ENCODE data around the gene SPOCK1. TPM values are rescaled to one million over a fixed set of nuclear protein-coding genes. Genes with fewer than 3 reads are reported as not detected.

SPOCK1 gene
- total RNA-seq, 4 donors from 2014 or later, result 1.1 to 6.4 (median 4.2) TPM; not detected in 1

DNA sequence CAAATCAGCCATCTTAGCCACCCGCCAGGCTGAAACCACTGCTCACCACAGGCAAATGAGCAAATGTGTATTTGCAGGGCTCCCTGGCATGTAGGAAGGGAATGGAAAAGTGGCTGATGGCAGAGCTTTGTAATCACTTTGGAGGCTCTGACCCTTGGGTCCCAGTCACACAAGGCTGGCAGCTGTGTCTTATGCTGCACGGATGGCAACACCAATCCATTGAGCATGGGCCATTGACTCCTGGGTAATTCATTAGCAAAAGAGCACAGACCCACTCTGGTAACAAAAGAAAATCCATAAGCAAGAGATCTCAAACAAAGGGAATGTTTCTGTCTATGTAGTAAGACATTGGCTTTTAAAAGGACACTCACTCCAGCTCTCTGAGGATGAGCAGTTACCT lies 57.6 kb downstream of the SPOCK1 start:
- no peak for TF ChIP-seq POLR2A (IDR thresholded peaks at IDR 0.05)
- TF ChIP-seq, protein P1, sequence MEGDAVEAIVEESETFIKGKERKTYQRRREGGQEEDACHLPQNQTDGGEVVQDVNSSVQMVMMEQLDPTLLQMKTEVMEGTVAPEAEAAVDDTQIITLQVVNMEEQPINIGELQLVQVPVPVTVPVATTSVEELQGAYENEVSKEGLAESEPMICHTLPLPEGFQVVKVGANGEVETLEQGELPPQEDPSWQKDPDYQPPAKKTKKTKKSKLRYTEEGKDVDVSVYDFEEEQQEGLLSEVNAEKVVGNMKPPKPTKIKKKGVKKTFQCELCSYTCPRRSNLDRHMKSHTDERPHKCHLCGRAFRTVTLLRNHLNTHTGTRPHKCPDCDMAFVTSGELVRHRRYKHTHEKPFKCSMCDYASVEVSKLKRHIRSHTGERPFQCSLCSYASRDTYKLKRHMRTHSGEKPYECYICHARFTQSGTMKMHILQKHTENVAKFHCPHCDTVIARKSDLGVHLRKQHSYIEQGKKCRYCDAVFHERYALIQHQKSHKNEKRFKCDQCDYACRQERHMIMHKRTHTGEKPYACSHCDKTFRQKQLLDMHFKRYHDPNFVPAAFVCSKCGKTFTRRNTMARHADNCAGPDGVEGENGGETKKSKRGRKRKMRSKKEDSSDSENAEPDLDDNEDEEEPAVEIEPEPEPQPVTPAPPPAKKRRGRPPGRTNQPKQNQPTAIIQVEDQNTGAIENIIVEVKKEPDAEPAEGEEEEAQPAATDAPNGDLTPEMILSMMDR (IDR thresholded peaks at IDR 0.05), result no peak
- H3K27ac ChIP-seq, result no peak overlapping the region
- DNase-seq, result no peak
- H3K27me3 ChIP-seq, result no peaks in the 10 kb centered on the region
- no peaks in the 10 kb centered on the region for H3K36me3 ChIP-seq
- no peaks in the 10 kb centered on the region for H3K9me3 ChIP-seq
- no peak overlapping the region for H3K4me3 ChIP-seq
- H3K4me1 ChIP-seq, result no peaks in the 10 kb centered on the region

- no peaks in the 10 kb centered on the region for H3K4me1 ChIP-seq
- no peak overlapping the region for H3K4me3 ChIP-seq
- no peak for TF ChIP-seq POLR2A (IDR thresholded peaks at IDR 0.05)
- TF ChIP-seq, protein P1 (IDR thresholded peaks at IDR 0.05), result no peak
- no peaks in the 10 kb centered on the region for H3K9me3 ChIP-seq
- no peaks in the 10 kb centered on the region for H3K36me3 ChIP-seq
- H3K27me3 ChIP-seq, result no peaks in the 10 kb centered on the region
- no peak overlapping the region for H3K27ac ChIP-seq
- no peak for DNase-seq
These were observed 58.3 kb downstream of the SPOCK1 start for GRCh38 chr5:137440795-137441194.

DNA sequence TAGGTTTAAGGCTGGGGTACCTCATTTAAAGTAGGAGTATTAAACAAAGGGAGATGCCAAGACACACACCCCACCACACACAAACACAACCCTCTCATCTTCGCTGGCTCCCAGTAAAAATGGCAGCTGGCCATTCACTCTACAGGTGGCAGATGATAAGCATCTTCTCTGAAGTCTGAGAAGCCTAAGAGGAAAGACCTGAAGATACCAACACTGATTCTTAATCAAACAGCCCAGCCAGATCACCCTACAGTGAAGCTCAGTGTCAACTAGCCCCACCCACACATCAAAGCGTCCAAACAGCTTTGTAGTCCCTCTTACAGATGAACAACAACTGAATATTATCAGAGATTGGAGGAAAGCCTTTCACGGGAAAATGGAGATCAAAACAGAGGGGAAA lies 59.5 kb downstream of the SPOCK1 start:
- Histone ChIP-seq H3K9me3 (no peaks in the 10 kb centered on the region), H3K36me3 (no peaks in the 10 kb centered on the region), H3K4me3 (no peak overlapping the region), H3K27me3 (no peaks in the 10 kb centered on the region), H3K4me1 (no peaks in the 10 kb centered on the region), H3K27ac (no peak overlapping the region)
- no peak for DNase-seq
- no peak for TF ChIP-seq POLR2A (IDR thresholded peaks at IDR 0.05)

- no peaks in the 10 kb centered on the region for H3K4me1 ChIP-seq
- TF ChIP-seq POLR2A (IDR thresholded peaks at IDR 0.05), result no peak
- TF ChIP-seq, protein P1 (IDR thresholded peaks at IDR 0.05), result no peak
- no peaks in the 10 kb centered on the region for H3K36me3 ChIP-seq
- no peaks in the 10 kb centered on the region for H3K9me3 ChIP-seq
- no peak overlapping the region for H3K4me3 ChIP-seq
- no peak overlapping the region for H3K27ac ChIP-seq
- H3K27me3 ChIP-seq, result no peaks in the 10 kb centered on the region
- no peak for DNase-seq
These were observed 60.2 kb downstream of the SPOCK1 start for GRCh38 chr5:137438932-137439331.

DNA sequence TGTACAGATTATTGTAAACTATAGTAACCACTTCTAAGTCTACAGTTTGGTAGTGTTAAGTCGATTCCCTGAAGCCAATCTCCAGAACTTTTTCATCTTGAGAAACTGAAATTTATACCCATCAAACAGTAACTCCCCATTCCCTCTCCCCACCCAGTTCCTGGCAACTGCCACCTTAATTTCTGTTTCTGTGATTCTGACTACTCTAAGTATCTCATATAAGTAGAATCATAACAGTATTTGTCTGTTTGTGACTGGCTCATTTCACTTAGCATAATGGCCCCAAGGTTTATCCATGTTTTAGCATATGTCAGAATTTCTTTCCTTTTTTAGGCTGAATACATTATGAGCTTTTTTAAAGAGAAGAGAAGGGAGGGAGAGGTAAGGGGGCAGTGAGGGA lies 61.4 kb downstream of the SPOCK1 start:
- Histone ChIP-seq H3K9me3 (no peaks in the 10 kb centered on the region), H3K4me1 (no peaks in the 10 kb centered on the region), H3K27me3 (no peaks in the 10 kb centered on the region), H3K4me3 (no peak overlapping the region), H3K36me3 (no peaks in the 10 kb centered on the region), H3K27ac (no peak overlapping the region)
- no peak for TF ChIP-seq POLR2A (IDR thresholded peaks at IDR 0.05)
- TF ChIP-seq, protein P1 (IDR thresholded peaks at IDR 0.05), result no peak
- no peak for DNase-seq

- TF ChIP-seq, protein P1 (IDR thresholded peaks at IDR 0.05), result no peak
- no peak for TF ChIP-seq POLR2A (IDR thresholded peaks at IDR 0.05)
- no peaks in the 10 kb centered on the region for H3K4me1 ChIP-seq
- no peaks in the 10 kb centered on the region for H3K9me3 ChIP-seq
- H3K27me3 ChIP-seq, result no peaks in the 10 kb centered on the region
- DNase-seq, result no peak
- H3K27ac ChIP-seq, result no peak overlapping the region
- no peak overlapping the region for H3K4me3 ChIP-seq
- H3K36me3 ChIP-seq, result no peaks in the 10 kb centered on the region
These were observed 65.6 kb downstream of the SPOCK1 start for GRCh38 chr5:137433539-137433938.

Measured in Peyer's patch (tissue), 4 donors.